Measurements from ENCODE around the gene ARSB.

- TF ChIP-seq, protein P1, sequence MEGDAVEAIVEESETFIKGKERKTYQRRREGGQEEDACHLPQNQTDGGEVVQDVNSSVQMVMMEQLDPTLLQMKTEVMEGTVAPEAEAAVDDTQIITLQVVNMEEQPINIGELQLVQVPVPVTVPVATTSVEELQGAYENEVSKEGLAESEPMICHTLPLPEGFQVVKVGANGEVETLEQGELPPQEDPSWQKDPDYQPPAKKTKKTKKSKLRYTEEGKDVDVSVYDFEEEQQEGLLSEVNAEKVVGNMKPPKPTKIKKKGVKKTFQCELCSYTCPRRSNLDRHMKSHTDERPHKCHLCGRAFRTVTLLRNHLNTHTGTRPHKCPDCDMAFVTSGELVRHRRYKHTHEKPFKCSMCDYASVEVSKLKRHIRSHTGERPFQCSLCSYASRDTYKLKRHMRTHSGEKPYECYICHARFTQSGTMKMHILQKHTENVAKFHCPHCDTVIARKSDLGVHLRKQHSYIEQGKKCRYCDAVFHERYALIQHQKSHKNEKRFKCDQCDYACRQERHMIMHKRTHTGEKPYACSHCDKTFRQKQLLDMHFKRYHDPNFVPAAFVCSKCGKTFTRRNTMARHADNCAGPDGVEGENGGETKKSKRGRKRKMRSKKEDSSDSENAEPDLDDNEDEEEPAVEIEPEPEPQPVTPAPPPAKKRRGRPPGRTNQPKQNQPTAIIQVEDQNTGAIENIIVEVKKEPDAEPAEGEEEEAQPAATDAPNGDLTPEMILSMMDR (IDR thresholded peaks at IDR 0.05), result no peak
- no peak for TF ChIP-seq POLR2A (IDR thresholded peaks at IDR 0.05)
Measured at GRCh38 chr5:78808818-78809217, 176.3 kb downstream of the ARSB start.
